ENCODE measurements around the gene EVA1C. TPM values are rescaled to one million over a fixed set of nuclear protein-coding genes. Genes with fewer than 3 reads are reported as not detected.

EVA1C gene
- total RNA-seq, 1 donor from 2014 or later, result 1.2 TPM

DNA sequence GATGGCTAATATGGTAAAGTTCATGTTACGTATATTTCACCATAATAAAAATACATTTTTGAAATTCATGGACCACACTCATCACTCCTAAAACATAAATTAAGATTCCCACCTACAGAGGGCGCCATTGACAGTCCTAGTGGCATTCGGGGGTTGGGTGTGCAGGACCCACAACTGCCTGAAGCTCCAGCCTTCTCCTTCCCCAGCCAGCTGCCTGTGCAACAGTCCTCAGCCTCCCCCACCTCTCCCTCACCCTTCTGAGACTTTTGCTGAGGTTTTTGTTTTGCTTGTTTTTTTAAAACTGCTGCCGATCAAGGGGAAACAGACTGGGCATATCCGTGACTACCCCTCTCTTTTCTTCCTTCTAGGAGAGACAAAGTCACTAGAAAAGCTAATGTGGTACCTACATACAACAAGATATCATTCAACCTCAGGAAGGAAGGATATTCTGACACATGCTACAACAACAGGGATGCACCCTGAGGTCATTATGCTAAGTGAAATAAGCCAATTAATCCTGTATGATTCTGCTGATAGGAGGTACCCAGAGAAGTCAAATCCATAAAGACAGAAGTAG is 9.2 kb upstream of the EVA1C start:
- Histone ChIP-seq H3K9ac (no peak overlapping the region), H3F3A (ENCODE audit: low read depth) (no peaks in the 10 kb centered on the region), H3K9me3 (ENCODE audit: low read depth) (no peaks in the 10 kb centered on the region), H3K27ac (no peak overlapping the region), H3K36me3 (no peaks in the 10 kb centered on the region), H3K79me2 (ENCODE audit: low read depth) (no peaks in the 10 kb centered on the region), H3K4me2 (no peak overlapping the region), H3K4me1 (no peaks in the 10 kb centered on the region), H2AFZ (replicated peaks) (peak overlapping the region; percentile 38), H3K27me3 (peaks cover 27% of the 10 kb centered on the region), H3K4me3 (no peak overlapping the region), H4K20me1 (ENCODE audit: low read depth) (no peaks in the 10 kb centered on the region)
- Mint-ChIP-seq H3K27ac (no peak overlapping the region), H3K27me3 (ENCODE audit: insufficient read depth, low read depth) (peaks cover 5% of the 10 kb centered on the region), H3K9me3 (no peaks in the 10 kb centered on the region), H3K4me3 (no peak overlapping the region), H3K4me1 (peaks cover 8% of the 10 kb centered on the region), H3K36me3 (no peaks in the 10 kb centered on the region)
- peak; percentile 85 for DNase-seq (ENCODE audit: low spot score)
- TF ChIP-seq, protein P1, sequence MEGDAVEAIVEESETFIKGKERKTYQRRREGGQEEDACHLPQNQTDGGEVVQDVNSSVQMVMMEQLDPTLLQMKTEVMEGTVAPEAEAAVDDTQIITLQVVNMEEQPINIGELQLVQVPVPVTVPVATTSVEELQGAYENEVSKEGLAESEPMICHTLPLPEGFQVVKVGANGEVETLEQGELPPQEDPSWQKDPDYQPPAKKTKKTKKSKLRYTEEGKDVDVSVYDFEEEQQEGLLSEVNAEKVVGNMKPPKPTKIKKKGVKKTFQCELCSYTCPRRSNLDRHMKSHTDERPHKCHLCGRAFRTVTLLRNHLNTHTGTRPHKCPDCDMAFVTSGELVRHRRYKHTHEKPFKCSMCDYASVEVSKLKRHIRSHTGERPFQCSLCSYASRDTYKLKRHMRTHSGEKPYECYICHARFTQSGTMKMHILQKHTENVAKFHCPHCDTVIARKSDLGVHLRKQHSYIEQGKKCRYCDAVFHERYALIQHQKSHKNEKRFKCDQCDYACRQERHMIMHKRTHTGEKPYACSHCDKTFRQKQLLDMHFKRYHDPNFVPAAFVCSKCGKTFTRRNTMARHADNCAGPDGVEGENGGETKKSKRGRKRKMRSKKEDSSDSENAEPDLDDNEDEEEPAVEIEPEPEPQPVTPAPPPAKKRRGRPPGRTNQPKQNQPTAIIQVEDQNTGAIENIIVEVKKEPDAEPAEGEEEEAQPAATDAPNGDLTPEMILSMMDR (IDR thresholded peaks at IDR 0.05), result peak; percentile 83
- TF ChIP-seq EZH2phosphoT487 (IDR thresholded peaks at IDR 0.05), result no peak

DNA sequence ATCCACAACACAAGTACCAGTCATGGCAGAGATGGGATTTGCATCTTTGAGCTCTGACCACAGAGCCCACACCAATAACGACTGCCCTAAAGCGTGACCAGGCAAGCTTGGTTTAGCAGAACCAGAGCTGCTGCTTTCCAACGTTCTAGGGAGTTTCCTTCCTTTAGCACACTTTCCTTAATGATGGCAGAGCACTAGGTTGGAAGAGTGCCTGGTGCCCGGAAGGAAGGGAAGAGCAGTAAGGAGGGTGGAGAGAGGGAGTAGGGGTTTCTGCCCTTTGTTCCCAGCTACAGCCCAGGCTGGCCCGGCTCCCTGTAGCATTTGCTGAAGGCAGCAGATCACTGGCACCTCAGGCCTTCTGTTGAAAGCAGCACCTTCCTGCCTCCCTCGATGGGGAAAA is 6.1 kb upstream of the EVA1C start:
- TF ChIP-seq EZH2 (IDR thresholded peaks at IDR 0.05) (no peak), EZH2phosphoT487 (IDR thresholded peaks at IDR 0.05) (no peak)
- TF ChIP-seq, protein P1 (IDR thresholded peaks at IDR 0.05), result no peak
- Mint-ChIP-seq H3K9me3 (no peaks in the 10 kb centered on the region), H3K27ac (no peak overlapping the region), H3K4me3 (no peak overlapping the region), H3K4me1 (peaks cover 8% of the 10 kb centered on the region), H3K27me3 (ENCODE audit: insufficient read depth, low read depth) (peaks cover 22% of the 10 kb centered on the region), H3K36me3 (no peaks in the 10 kb centered on the region)
- no peaks in the 10 kb centered on the region for H3K9me3 ChIP-seq (ENCODE audit: low read depth)
- no peak overlapping the region for H3K9ac ChIP-seq
- H3F3A ChIP-seq (ENCODE audit: low read depth), result peaks cover 14% of the 10 kb centered on the region
- no peak for DNase-seq (ENCODE audit: low spot score)
- no peaks in the 10 kb centered on the region for H3K4me1 ChIP-seq
- H3K4me3 ChIP-seq, result no peak overlapping the region
- H3K79me2 ChIP-seq (ENCODE audit: low read depth), result no peaks in the 10 kb centered on the region
- no peak overlapping the region for H3K27ac ChIP-seq
- H4K20me1 ChIP-seq (ENCODE audit: low read depth), result no peaks in the 10 kb centered on the region
- no peaks in the 10 kb centered on the region for H3K36me3 ChIP-seq
- no peak overlapping the region for H2AFZ ChIP-seq (replicated peaks)
- no peak overlapping the region for H3K4me2 ChIP-seq
- peaks cover 35% of the 10 kb centered on the region for H3K27me3 ChIP-seq

DNA sequence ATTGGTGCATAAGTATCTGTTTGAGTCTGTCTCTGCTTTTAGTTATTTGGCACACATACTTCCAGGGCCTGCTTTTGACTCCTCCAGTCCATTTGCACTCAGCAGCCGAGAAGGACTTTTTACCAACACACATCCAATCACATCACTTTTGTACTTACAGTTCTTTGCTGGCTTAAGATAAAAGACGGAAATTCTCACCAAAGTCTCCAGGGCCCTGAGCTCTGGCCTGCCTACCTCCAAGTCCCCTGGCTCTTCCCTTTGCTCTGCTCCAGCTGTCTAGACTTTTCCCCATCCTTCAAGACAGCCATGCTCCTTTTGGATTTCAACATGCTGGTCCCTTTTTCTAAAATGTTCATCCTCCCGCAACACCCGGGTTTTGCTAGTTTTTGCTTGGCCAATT is 2.2 kb upstream of the EVA1C start:
- Histone ChIP-seq H4K20me1 (ENCODE audit: low read depth) (peaks cover 4% of the 10 kb centered on the region), H3K4me2 (no peak overlapping the region), H3K27me3 (peaks cover 74% of the 10 kb centered on the region), H3K9ac (no peak overlapping the region), H3K4me1 (peaks cover 30% of the 10 kb centered on the region), H3K4me3 (no peak overlapping the region), H3K79me2 (ENCODE audit: low read depth) (no peaks in the 10 kb centered on the region), H3K27ac (no peak overlapping the region), H3F3A (ENCODE audit: low read depth) (peaks cover 43% of the 10 kb centered on the region), H3K9me3 (ENCODE audit: low read depth) (no peaks in the 10 kb centered on the region), H2AFZ (replicated peaks) (no peak overlapping the region), H3K36me3 (no peaks in the 10 kb centered on the region)
- H3K4me1 Mint-ChIP-seq, result peaks cover 19% of the 10 kb centered on the region
- H3K36me3 Mint-ChIP-seq, result no peaks in the 10 kb centered on the region
- no peak overlapping the region for H3K4me3 Mint-ChIP-seq
- peaks cover 43% of the 10 kb centered on the region for H3K27me3 Mint-ChIP-seq (ENCODE audit: insufficient read depth, low read depth)
- H3K9me3 Mint-ChIP-seq, result no peaks in the 10 kb centered on the region
- TF ChIP-seq EZH2 (IDR thresholded peaks at IDR 0.05) (no peak), EZH2phosphoT487 (IDR thresholded peaks at IDR 0.05) (no peak)
- TF ChIP-seq, protein P1 (IDR thresholded peaks at IDR 0.05), result no peak
- no peak overlapping the region for H3K27ac Mint-ChIP-seq
- no peak for DNase-seq (ENCODE audit: low spot score)

Measured in neural progenitor cell (in vitro differentiated cells).